Adrenal gland (tissue), 5 donors: ENCODE data around the gene LHFPL6.

Experiments used
- POLR2A ChIP-seq, 2 donors: fragments of 450-650 bp; IDR thresholded peaks; one replicate each; pipeline ENCODE4 v1.6.1; 2017; ENCODE audit warnings: antibody characterized with exemption in 2 of 2, mild to moderate bottlenecking in 2 of 2, moderate library complexity in 1 of 2
- TF ChIP-seq, protein P1 (sequence below), 6 experiments: fragments of 450-650 bp in 4 of 6; fragments of 200-600 bp in 2 of 6; sonication (generic) in 1 of 6; IDR thresholded peaks; 1 replicate in 5 of 6; 2 replicates in 1 of 6; pipeline versions ENCODE4 v1.5.1 to v1.8.0; 2016 to 2021; ENCODE audit warnings: antibody characterized with exemption in 6 of 6, mild to moderate bottlenecking in 2 of 6, moderate library complexity in 1 of 6
- donor health status: DM: no; HTN: no; CAD: no.

DNA sequence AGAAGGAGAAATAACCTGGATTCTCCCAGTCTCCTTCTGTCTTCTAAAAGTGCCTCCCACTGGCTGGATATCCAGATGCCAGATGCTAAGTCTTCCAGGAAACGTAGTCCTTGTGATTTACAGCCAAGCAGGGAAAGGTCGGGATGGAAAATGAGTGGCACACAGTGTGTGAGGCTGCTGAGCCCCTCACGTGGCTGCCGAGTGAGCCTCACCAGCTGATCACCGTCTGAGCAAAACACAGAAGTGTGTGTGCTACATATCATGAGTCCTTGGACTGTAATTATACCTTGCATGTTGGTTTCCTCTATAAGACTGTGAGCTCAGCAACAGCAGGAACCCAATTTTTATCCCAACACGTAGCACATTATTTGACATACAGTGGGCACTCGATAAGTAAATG is 15.1 kb downstream of the LHFPL6 start:
- TF ChIP-seq, protein P1, sequence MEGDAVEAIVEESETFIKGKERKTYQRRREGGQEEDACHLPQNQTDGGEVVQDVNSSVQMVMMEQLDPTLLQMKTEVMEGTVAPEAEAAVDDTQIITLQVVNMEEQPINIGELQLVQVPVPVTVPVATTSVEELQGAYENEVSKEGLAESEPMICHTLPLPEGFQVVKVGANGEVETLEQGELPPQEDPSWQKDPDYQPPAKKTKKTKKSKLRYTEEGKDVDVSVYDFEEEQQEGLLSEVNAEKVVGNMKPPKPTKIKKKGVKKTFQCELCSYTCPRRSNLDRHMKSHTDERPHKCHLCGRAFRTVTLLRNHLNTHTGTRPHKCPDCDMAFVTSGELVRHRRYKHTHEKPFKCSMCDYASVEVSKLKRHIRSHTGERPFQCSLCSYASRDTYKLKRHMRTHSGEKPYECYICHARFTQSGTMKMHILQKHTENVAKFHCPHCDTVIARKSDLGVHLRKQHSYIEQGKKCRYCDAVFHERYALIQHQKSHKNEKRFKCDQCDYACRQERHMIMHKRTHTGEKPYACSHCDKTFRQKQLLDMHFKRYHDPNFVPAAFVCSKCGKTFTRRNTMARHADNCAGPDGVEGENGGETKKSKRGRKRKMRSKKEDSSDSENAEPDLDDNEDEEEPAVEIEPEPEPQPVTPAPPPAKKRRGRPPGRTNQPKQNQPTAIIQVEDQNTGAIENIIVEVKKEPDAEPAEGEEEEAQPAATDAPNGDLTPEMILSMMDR (IDR thresholded peaks at IDR 0.05) = no peak
- no peak for TF ChIP-seq POLR2A (IDR thresholded peaks at IDR 0.05)
